Measurements from ENCODE around the gene CYP2W1. TPM values are rescaled to one million over a fixed set of nuclear protein-coding genes. Genes with fewer than 3 reads are reported as not detected.
A peak's percentile ranks its signal among the peaks of the same experiment; 100 is the strongest.

The CYP2W1 gene
- total and polyA plus RNA-seq, 12 donors = 0.70 to 71.0 (median 41.6) TPM

DNA sequence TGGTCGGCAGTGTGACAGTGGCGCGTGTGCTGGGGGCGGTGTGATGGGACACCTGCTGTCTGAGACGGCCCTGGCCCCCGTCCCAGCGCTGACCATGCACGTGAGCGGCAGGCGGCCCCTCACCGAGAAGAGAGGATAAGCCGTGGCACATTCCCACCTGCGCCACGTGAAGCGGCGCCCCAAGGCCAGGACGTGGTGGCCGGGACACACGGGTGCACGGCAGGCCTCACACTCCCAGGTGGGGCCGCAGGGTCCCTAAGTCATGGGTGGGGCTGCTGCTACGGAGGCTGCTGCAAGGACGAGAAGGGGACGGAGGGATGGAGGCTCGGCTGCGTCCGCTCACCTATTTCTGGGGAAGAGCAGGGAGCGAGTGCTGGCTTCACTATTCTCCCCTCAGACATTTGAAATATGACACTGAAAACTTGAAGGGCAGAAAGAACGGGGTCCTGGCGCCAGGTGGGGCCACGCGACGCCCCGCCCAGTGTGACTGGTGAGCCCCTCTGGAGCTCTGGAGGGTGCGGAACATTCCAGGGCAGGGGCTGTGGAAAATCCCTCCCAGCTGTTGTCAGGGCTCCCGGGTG lies 7.5 kb downstream of the CYP2W1 start:
- TF ChIP-seq POLR2A (IDR thresholded peaks at IDR 0.05) (no peak), CTCF (IDR thresholded peaks at IDR 0.05) (no peak)
- DNase-seq = peak in 1 of 7 donors; percentile 36
- Histone ChIP-seq H3K36me3 (replicated peaks in 1 of 2) (no peaks in the 10 kb centered on the region), H3K27ac (no peak overlapping the region), H3K27me3 (no peaks in the 10 kb centered on the region), H3K4me3 (no peak overlapping the region), H3K9me3 (replicated peaks in 1 of 3) (no peaks in the 10 kb centered on the region), H3K4me1 (replicated peaks in 1 of 2) (peaks cover 24 to 37% of the 10 kb centered on the region in 2 donors)
- 55 to 68% (median 59%) methylated on average over 20 to 36 of the region's 36 CpGs for WGBS, 4 donors
- intact Hi-C loops (cut with DNase I) = loop anchor here in 1 of 2 donors (5.0 to 10.0 kb wide), 2 partner anchors 152 to 184 kb away; no protein-coding TSS in a partner anchor

GRCh38 chr7:990933-991728 lies 8.2 kb downstream of the CYP2W1 start:
- no peaks in the 10 kb centered on the region for H3K36me3 ChIP-seq (replicated peaks in 1 of 2)
- TF ChIP-seq CTCF (IDR thresholded peaks at IDR 0.05) = no peak
- no peak for TF ChIP-seq POLR2A (IDR thresholded peaks at IDR 0.05)
- H3K9me3 ChIP-seq (replicated peaks in 1 of 3) = no peaks in the 10 kb centered on the region
- peaks cover 18 to 31% of the 10 kb centered on the region in 2 donors for H3K4me1 ChIP-seq (replicated peaks in 1 of 2)
- no peak overlapping the region for H3K4me3 ChIP-seq
- peak in 1 of 7 donors; percentile 35 for DNase-seq
- intact Hi-C loops (cut with DNase I) = loop anchor here in 1 of 2 donors (5.0 to 10.0 kb wide), 2 partner anchors 151 to 184 kb away; no protein-coding TSS in a partner anchor
- 26 to 45% (median 38%) methylated on average over 20 to 35 of the region's 35 CpGs for WGBS, 4 donors
- no peak overlapping the region for H3K27ac ChIP-seq
- no peaks in the 10 kb centered on the region for H3K27me3 ChIP-seq

- TF ChIP-seq POLR2A (IDR thresholded peaks at IDR 0.05) (no peak), CTCF (IDR thresholded peaks at IDR 0.05) (no peak)
- H3K4me3 ChIP-seq = no peak overlapping the region
- no peak overlapping the region for H3K27ac ChIP-seq
- no peaks in the 10 kb centered on the region for H3K36me3 ChIP-seq (replicated peaks in 1 of 2)
- WGBS, 4 donors = 49 to 69% (median 60%) methylated on average over 10 to 34 of the region's 34 CpGs
- intact Hi-C loops (cut with DNase I) = loop anchor here in 1 of 2 donors (5.0 to 10.0 kb wide), 2 partner anchors 150 to 183 kb away; no protein-coding TSS in a partner anchor
- no peaks in the 10 kb centered on the region for H3K27me3 ChIP-seq
- no peaks in the 10 kb centered on the region for H3K9me3 ChIP-seq (replicated peaks in 1 of 3)
- peaks cover 17 to 24% of the 10 kb centered on the region in 2 donors for H3K4me1 ChIP-seq (replicated peaks in 1 of 2)
- DNase-seq = peak in 1 of 7 donors; percentile 38
Observed at GRCh38 chr7:991729-992656, 9.0 kb downstream of the CYP2W1 start.
